H1 (cell line): ENCODE data around the gene PPP1R13B. TPM values are rescaled to one million over a fixed set of nuclear protein-coding genes. Genes with fewer than 3 reads are reported as not detected.

Experiments used
- CTCF ChIA-PET: fragments of 300-600 bp; sonication (Branson Sonifier 250); formaldehyde crosslinking; loops from one replicate; lab custom pipeline; 2021; ENCODE audit not compliant: partially characterized antibody; lab: Charles Lee
- POLR2A ChIA-PET: fragments of 300-600 bp; sonication (Branson Sonifier 250); formaldehyde crosslinking; loops from one replicate; lab custom pipeline; 2021; ENCODE audit warnings: inconsistent platforms; ENCODE audit not compliant: partially characterized antibody; lab: Charles Lee
- DNase-seq, 2 experiments: peaks; one replicate each; pipeline versions ENCODE4 v3.0.0 to v3.0.0-alpha.2; 2010 to 2022; ENCODE audit warnings: low spot score in 2 of 2, low read depth in 1 of 2, mixed read lengths in 1 of 2
- FAIRE-seq: peaks from 2 replicates; lab custom pipeline; 2011; peaks lifted over from hg19 to GRCh38; lab: Jason Lieb, UNC
- H2AFZ ChIP-seq: 2 replicates; pipeline ENCODE4 v1.8.1; 2012; ENCODE audit warnings: low read length, inconsistent platforms
- H2AK5ac ChIP-seq: 2 replicates; pipeline ENCODE4 v1.6.1; 2013; ENCODE audit warnings: low read depth, low read length
- H2BK120ac ChIP-seq: replicated peaks from 2 replicates; pipeline ENCODE3; 2013; ENCODE audit warnings: low read depth, low read length, inconsistent platforms
- H2BK12ac ChIP-seq: 2 replicates; pipeline ENCODE4 v1.6.1; 2013; ENCODE audit warnings: low read depth, low read length
- H2BK15ac ChIP-seq: 2 replicates; pipeline ENCODE4 v1.6.1; 2013; ENCODE audit warnings: low read length
- H2BK20ac ChIP-seq: 2 replicates; pipeline ENCODE4 v1.6.1; 2013; ENCODE audit warnings: low read length
- H2BK5ac ChIP-seq: 2 replicates; pipeline ENCODE4 v1.6.1; 2013; ENCODE audit warnings: low read depth, low read length
- H3K14ac ChIP-seq: 2 replicates; pipeline ENCODE4 v1.6.1; 2013; ENCODE audit warnings: inconsistent platforms; ENCODE audit not compliant: insufficient read length
- H3K18ac ChIP-seq: 2 replicates; pipeline ENCODE4 v1.6.1; 2013; ENCODE audit warnings: low read length; ENCODE audit errors: extremely low read depth
- H3K23ac ChIP-seq: 2 replicates; pipeline ENCODE4 v1.6.1; 2013; ENCODE audit warnings: inconsistent platforms; ENCODE audit not compliant: insufficient read length
- H3K23me2 ChIP-seq: 2 replicates; pipeline ENCODE4 v1.6.1; 2013; ENCODE audit warnings: low read depth, low read length
- H3K27ac ChIP-seq: 2 replicates; pipeline ENCODE4 v1.6.1; 2011; ENCODE audit warnings: low read depth, low read length, inconsistent platforms
- H3K27me3 ChIP-seq, 4 experiments: replicated peaks in 1 of 4; 1 replicate in 1 of 4; 2 replicates in 3 of 4; pipeline versions ENCODE4 v1.6.1 to v1.8.1; 2011 to 2013; ENCODE audit warnings: low read length in 3 of 4, mild to moderate bottlenecking in 3 of 4, inconsistent platforms in 2 of 4, mixed read lengths in 2 of 4, moderate library complexity in 1 of 4; ENCODE audit not compliant: control insufficient read depth in 3 of 4, insufficient read depth in 3 of 4; ENCODE audit errors: extremely low read depth in 1 of 4
- H3K36me3 ChIP-seq, 4 experiments: 2 replicates each; pipeline versions ENCODE4 v1.6.1 to v1.8.1; 2011 to 2013; ENCODE audit warnings: mild to moderate bottlenecking in 4 of 4, low read length in 3 of 4, moderate library complexity in 2 of 4, control low read depth in 1 of 4, inconsistent platforms in 1 of 4; ENCODE audit not compliant: insufficient read depth in 4 of 4, control insufficient read depth in 2 of 4
- H3K4ac ChIP-seq: replicated peaks from 2 replicates; pipeline ENCODE3; 2013; ENCODE audit warnings: low read length, low read depth, mixed read lengths, inconsistent platforms; ENCODE audit not compliant: insufficient read length
- H3K4me1 ChIP-seq, 4 experiments: replicated peaks in 1 of 4; 1 replicate in 1 of 4; 2 replicates in 3 of 4; pipeline versions ENCODE4 v1.6.1 to v1.8.1; 2011 to 2013; ENCODE audit warnings: low read length in 3 of 4, inconsistent platforms in 2 of 4, mixed read lengths in 1 of 4; ENCODE audit not compliant: insufficient read depth in 4 of 4, control insufficient read depth in 3 of 4
- H3K4me2 ChIP-seq, 2 experiments: 2 replicates each; pipeline versions ENCODE4 v1.6.1 to v1.8.1; 2011 to 2013; ENCODE audit warnings: low read depth in 2 of 2, low read length in 2 of 2, control low read depth in 1 of 2, inconsistent platforms in 1 of 2, mild to moderate bottlenecking in 1 of 2; ENCODE audit not compliant: insufficient read depth in 1 of 2
- H3K4me3 ChIP-seq, 4 experiments: fragments of 200-600, 300-600 bp in 1 of 4; sonication (generic), shearing (Covaris generic), sonication (Bioruptor Twin) in 1 of 4; 2 replicates each; pipeline versions ENCODE4 v1.5.1 to v1.8.1; 2011 to 2016; ENCODE audit warnings: low read length in 4 of 4, low read depth in 3 of 4, control low read depth in 2 of 4, inconsistent platforms in 2 of 4, mild to moderate bottlenecking in 2 of 4, mixed read lengths in 1 of 4, moderate library complexity in 1 of 4; ENCODE audit not compliant: insufficient read depth in 2 of 4; ENCODE audit errors: extremely low read depth in 1 of 4
- H3K56ac ChIP-seq: replicated peaks from 2 replicates; pipeline ENCODE3; 2013; ENCODE audit warnings: low read depth, mild to moderate bottlenecking, mixed read lengths, low read length, inconsistent platforms; ENCODE audit not compliant: insufficient read length
- H3K79me1 ChIP-seq: 2 replicates; pipeline ENCODE4 v1.6.1; 2013; ENCODE audit warnings: low read depth, low read length, control low read depth
- H3K79me2 ChIP-seq, 2 experiments: 2 replicates each; pipeline versions ENCODE4 v1.6.1 to v1.8.1; 2012 to 2013; ENCODE audit warnings: low read length in 2 of 2, mild to moderate bottlenecking in 2 of 2, inconsistent platforms in 1 of 2; ENCODE audit not compliant: insufficient read depth in 2 of 2, control insufficient read depth in 1 of 2
- H3K9ac ChIP-seq, 4 experiments: replicated peaks in 1 of 4; 1 replicate in 1 of 4; 2 replicates in 3 of 4; pipeline versions ENCODE4 v1.6.1 to v1.8.1; 2011 to 2013; ENCODE audit warnings: low read depth in 3 of 4, low read length in 3 of 4, control low read depth in 2 of 4, mild to moderate bottlenecking in 2 of 4, moderate library complexity in 2 of 4, inconsistent platforms in 1 of 4; ENCODE audit errors: extremely low read depth in 1 of 4
- H3K9me3 ChIP-seq, 2 experiments: 2 replicates each; pipeline versions ENCODE4 v1.6.1 to v1.8.1; 2012 to 2013; ENCODE audit warnings: mild to moderate bottlenecking in 2 of 2, moderate library complexity in 2 of 2, control low read depth in 1 of 2, inconsistent platforms in 1 of 2, low read depth in 1 of 2, low read length in 1 of 2, mixed read lengths in 1 of 2; ENCODE audit not compliant: insufficient read depth in 2 of 2
- H4K20me1 ChIP-seq, 2 experiments: replicated peaks in 1 of 2; 2 replicates each; pipeline versions ENCODE3 to v1.8.1; 2011 to 2013; ENCODE audit warnings: inconsistent platforms in 2 of 2, low read length in 2 of 2, mild to moderate bottlenecking in 1 of 2; ENCODE audit not compliant: insufficient read depth in 2 of 2, control insufficient read depth in 1 of 2
- H4K5ac ChIP-seq: 2 replicates; pipeline ENCODE4 v1.6.1; 2013; ENCODE audit warnings: low read length, low read depth, mixed read lengths, inconsistent platforms; ENCODE audit not compliant: insufficient read length
- H4K8ac ChIP-seq: 2 replicates; pipeline ENCODE4 v1.8.0; 2013; ENCODE audit warnings: mild to moderate bottlenecking, moderate library complexity, low read length, inconsistent platforms; ENCODE audit not compliant: insufficient read depth; ENCODE audit errors: extremely low read depth
- H4K91ac ChIP-seq: replicated peaks from 2 replicates; pipeline ENCODE3; 2013; ENCODE audit warnings: low read length, mixed read lengths, inconsistent platforms; ENCODE audit not compliant: insufficient read length
- BCL11A ChIP-seq, 2 experiments: IDR thresholded peaks; one replicate each; pipeline ENCODE4 v1.6.1; 2011; ENCODE audit warnings: low read depth in 2 of 2, low read length in 2 of 2, mild to moderate bottlenecking in 2 of 2
- CBX8 ChIP-seq: fragments of 300-800, 300-1000 bp; sonication (generic); IDR thresholded peaks from 2 replicates; pipeline ENCODE4 v1.7.1; 2016; ENCODE audit warnings: low read depth, low read length, borderline replicate concordance
- CHD1 ChIP-seq: IDR thresholded peaks from 2 replicates; pipeline ENCODE4 v1.6.1; 2012; ENCODE audit warnings: low read depth, low read length, improper control_type of control experiment
- FOSL1 ChIP-seq: IDR thresholded peaks from 2 replicates; pipeline ENCODE4 v1.6.1; 2011; ENCODE audit warnings: mild to moderate bottlenecking, low read depth, low read length, moderate library complexity; ENCODE audit not compliant: insufficient read depth
- HDAC2 ChIP-seq, 2 experiments: fragments of 300-600 bp in 1 of 2; sonication (generic) in 1 of 2; IDR thresholded peaks; 2 replicates each; pipeline ENCODE4 v1.6.1; 2011 to 2012; ENCODE audit warnings: low read depth in 2 of 2, low read length in 2 of 2, mild to moderate bottlenecking in 2 of 2, moderate library complexity in 2 of 2, borderline replicate concordance in 1 of 2, inconsistent platforms in 1 of 2
- KDM4A ChIP-seq: IDR thresholded peaks from one replicate; pipeline ENCODE4 v1.7.1; 2012; ENCODE audit warnings: low read depth, mild to moderate bottlenecking, moderate library complexity, low read length, inconsistent platforms; ENCODE audit not compliant: severe bottlenecking
- NANOG ChIP-seq: IDR thresholded peaks from 2 replicates; pipeline ENCODE4 v1.6.1; 2011; ENCODE audit warnings: low read length, low read depth, mild to moderate bottlenecking, inconsistent platforms; ENCODE audit not compliant: insufficient read depth, poor library complexity, severe bottlenecking
- PHF8 ChIP-seq: fragments of 200-600 bp; sonication (generic); conservative IDR thresholded peaks from 2 replicates; pipeline ENCODE4 v1.7.1; 2012; ENCODE audit warnings: low read depth, mild to moderate bottlenecking, inconsistent platforms, low read length, moderate library complexity
- POLR2A ChIP-seq, 2 experiments: IDR thresholded peaks; 1 replicate in 1 of 2; 2 replicates in 1 of 2; pipeline ENCODE4 v1.6.1; 2011; ENCODE audit warnings: low read depth in 2 of 2, low read length in 2 of 2, mild to moderate bottlenecking in 2 of 2; ENCODE audit errors: control extremely low read depth in 1 of 2
- POLR2AphosphoS5 ChIP-seq: IDR thresholded peaks from 2 replicates; pipeline ENCODE4 v1.6.1; 2011; ENCODE audit warnings: low read depth, low read length
- RAD21 ChIP-seq, 2 experiments: IDR thresholded peaks in 1 of 2; conservative IDR thresholded peaks in 1 of 2; 2 replicates each; pipeline ENCODE4 v1.6.1; 2011; ENCODE audit warnings: low read depth in 2 of 2, low read length in 2 of 2, improper control_type of control experiment in 1 of 2, inconsistent platforms in 1 of 2, mild to moderate bottlenecking in 1 of 2, moderate library complexity in 1 of 2
- RFX5 ChIP-seq: IDR thresholded peaks from 2 replicates; pipeline ENCODE4 v1.6.1; 2011; ENCODE audit warnings: low read depth, low read length, improper control_type of control experiment, borderline replicate concordance
- SRF ChIP-seq: IDR thresholded peaks from 2 replicates; pipeline ENCODE4 v1.6.1; 2011; ENCODE audit warnings: mild to moderate bottlenecking, low read depth, low read length, moderate library complexity
- TAF1 ChIP-seq: IDR thresholded peaks from 2 replicates; pipeline ENCODE4 v1.6.1; 2011; ENCODE audit warnings: mild to moderate bottlenecking, low read depth, low read length
- TEAD4 ChIP-seq: IDR thresholded peaks from 2 replicates; pipeline ENCODE4 v1.6.1; 2012; ENCODE audit warnings: low read depth, low read length, inconsistent platforms, mixed read lengths
- WGBS, 2 experiments: shearing (Covaris generic) in 1 of 2; methylation state at CpG; one replicate each; pipeline versions ENCODE4 v1.1.6 to v1.1.7; 2013 to 2015; ENCODE audit warnings: low lambda C conversion rate in 2 of 2, mixed read lengths in 2 of 2, inconsistent platforms in 1 of 2, low coverage in 1 of 2, missing lambda C conversion rate in 1 of 2; ENCODE audit not compliant: insufficient replicate concordance in 2 of 2, insufficient coverage in 1 of 2, insufficient read length in 1 of 2; ENCODE audit errors: extremely low coverage in 1 of 2, missing lambda C conversion rate in 1 of 2; 5-methylcytosine and 5-hydroxymethylcytosine counted together
- polyA plus RNA-seq, 7 experiments: library from polyadenylated mRNA; depleted of rRNA in 3 of 7; stranded (reverse) in 5 of 7; unstranded in 2 of 7; fragments of >200 nt in 5 of 7; fragments of 200-250 nt in 2 of 7; gene quantifications; 1 replicate in 5 of 7; 2 replicates in 1 of 7; 4 replicates in 1 of 7; pipeline versions ENCODE4 v1.2.1 to v1.2.3, GENCODE V29; 2011 to 2013; ENCODE audit warnings: missing spikeins in 2 of 7, mixed read lengths in 2 of 7
- total RNA-seq: library from RNA; stranded (reverse); fragmentation: NEBNext Ultra II Directional; extraction: Animal tissue kit (Norgen Biotek cat#: 25700); gene quantifications from 2 replicates; pipeline ENCODE4 v1.2.1, GENCODE V29; 2021

PPP1R13B gene
- total and polyA plus RNA-seq, 2 of the 8 experiments (the other 6 are each of a cell fraction or from before 2014, with no cell fraction given): 2.6 to 8.9 TPM

DNA sequence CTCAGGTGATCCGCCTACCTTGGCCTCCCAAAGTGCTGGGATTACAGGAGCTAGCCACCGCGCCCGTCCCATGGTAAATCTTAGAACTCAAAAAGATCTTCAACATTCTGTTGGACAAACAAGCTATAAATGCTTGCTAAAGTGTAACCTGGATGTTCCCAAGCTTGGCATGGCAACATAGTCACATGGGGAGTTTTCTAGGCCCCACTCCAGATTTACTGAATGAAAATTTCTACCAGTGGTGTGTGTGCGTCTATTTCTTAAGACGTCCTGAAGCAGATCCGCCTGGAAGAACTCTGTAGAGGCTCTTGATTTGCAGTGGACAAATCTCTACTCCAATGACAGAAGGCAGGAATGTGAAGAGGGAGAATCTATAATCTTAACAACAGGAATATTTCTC is 71.9 kb downstream of the PPP1R13B start:
- no peak overlapping the region for H4K8ac ChIP-seq
- no peak overlapping the region for H3K56ac ChIP-seq
- POLR2A ChIA-PET: no interaction called here
- CTCF ChIA-PET: interaction anchor here (0.7 to 1.0 kb wide), 3 partner anchors 10 to 224 kb away, joined by 3 read pairs; no protein-coding TSS in a partner anchor
- H3K4me3 ChIP-seq: no peak overlapping the region
- H4K5ac ChIP-seq: no peak overlapping the region
- no peak overlapping the region for H2AFZ ChIP-seq
- no peak overlapping the region for H2BK120ac ChIP-seq
- H3K79me2 ChIP-seq: no peaks in the 10 kb centered on the region
- no peaks in the 10 kb centered on the region for H3K79me1 ChIP-seq
- H3K9ac ChIP-seq: no peak overlapping the region
- H3K36me3 ChIP-seq: no peaks in the 10 kb centered on the region
- no peak overlapping the region for H2BK15ac ChIP-seq
- no peaks in the 10 kb centered on the region for H3K23me2 ChIP-seq
- no peak overlapping the region for H3K18ac ChIP-seq
- WGBS, 2 experiments: 93% methylated on average over 7 of the region's 7 CpGs; no CpG with 5 or more reads in 1 of the 2 experiments
- no peak overlapping the region for H3K27ac ChIP-seq
- no peak overlapping the region for H3K4ac ChIP-seq
- no peak overlapping the region for H4K91ac ChIP-seq
- H2BK12ac ChIP-seq: no peak overlapping the region
- H3K14ac ChIP-seq: no peak overlapping the region
- H2BK20ac ChIP-seq: no peak overlapping the region
- FAIRE-seq: no peak
- no peak overlapping the region for H2AK5ac ChIP-seq
- no peak overlapping the region for H2BK5ac ChIP-seq
- no peak for DNase-seq
- no peaks in the 10 kb centered on the region for H3K9me3 ChIP-seq
- no peak overlapping the region for H3K4me2 ChIP-seq
- H3K23ac ChIP-seq: no peak overlapping the region
- H3K4me1 ChIP-seq: no peaks in the 10 kb centered on the region
- H4K20me1 ChIP-seq: no peaks in the 10 kb centered on the region
- no peaks in the 10 kb centered on the region for H3K27me3 ChIP-seq
- no peak for TF ChIP-seq SRF
- TF ChIP-seq POLR2A (IDR thresholded peaks at IDR 0.05; ENCODE audit: control extremely low read depth in 1 of 2, low read depth in 2 of 2, low read length in 2 of 2): no peak
- no peak for TF ChIP-seq TAF1
- TF ChIP-seq BCL11A (IDR thresholded peaks at IDR 0.05; ENCODE audit: low read depth in 2 of 2, low read length in 2 of 2): no peak
- TF ChIP-seq TEAD4: no peak
- TF ChIP-seq PHF8: no peak
- TF ChIP-seq KDM4A: no peak
- no peak for TF ChIP-seq FOSL1
- no peak for TF ChIP-seq POLR2AphosphoS5
- TF ChIP-seq HDAC2 (IDR thresholded peaks at IDR 0.05; ENCODE audit: borderline replicate concordance in 1 of 2, low read depth in 2 of 2, low read length in 2 of 2): no peak
- TF ChIP-seq RFX5: no peak
- no peak for TF ChIP-seq RAD21 (IDR thresholded peaks at IDR 0.05 in 1 of 2, conservative IDR thresholded peaks at IDR 0.05 in 1 of 2; ENCODE audit: low read depth in 2 of 2, low read length in 2 of 2)
- TF ChIP-seq NANOG: no peak
- TF ChIP-seq CBX8: no peak
- TF ChIP-seq CHD1: no peak
